Measurements from ENCODE around the gene ACAD11. TPM values are rescaled to one million over a fixed set of nuclear protein-coding genes. Genes with fewer than 3 reads are reported as not detected.

ACAD11 gene, protein sequence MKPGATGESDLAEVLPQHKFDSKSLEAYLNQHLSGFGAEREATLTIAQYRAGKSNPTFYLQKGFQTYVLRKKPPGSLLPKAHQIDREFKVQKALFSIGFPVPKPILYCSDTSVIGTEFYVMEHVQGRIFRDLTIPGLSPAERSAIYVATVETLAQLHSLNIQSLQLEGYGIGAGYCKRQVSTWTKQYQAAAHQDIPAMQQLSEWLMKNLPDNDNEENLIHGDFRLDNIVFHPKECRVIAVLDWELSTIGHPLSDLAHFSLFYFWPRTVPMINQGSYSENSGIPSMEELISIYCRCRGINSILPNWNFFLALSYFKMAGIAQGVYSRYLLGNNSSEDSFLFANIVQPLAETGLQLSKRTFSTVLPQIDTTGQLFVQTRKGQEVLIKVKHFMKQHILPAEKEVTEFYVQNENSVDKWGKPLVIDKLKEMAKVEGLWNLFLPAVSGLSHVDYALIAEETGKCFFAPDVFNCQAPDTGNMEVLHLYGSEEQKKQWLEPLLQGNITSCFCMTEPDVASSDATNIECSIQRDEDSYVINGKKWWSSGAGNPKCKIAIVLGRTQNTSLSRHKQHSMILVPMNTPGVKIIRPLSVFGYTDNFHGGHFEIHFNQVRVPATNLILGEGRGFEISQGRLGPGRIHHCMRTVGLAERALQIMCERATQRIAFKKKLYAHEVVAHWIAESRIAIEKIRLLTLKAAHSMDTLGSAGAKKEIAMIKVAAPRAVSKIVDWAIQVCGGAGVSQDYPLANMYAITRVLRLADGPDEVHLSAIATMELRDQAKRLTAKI
- total RNA-seq, result 17.8 and 20.0 TPM in 2 replicates

DNA sequence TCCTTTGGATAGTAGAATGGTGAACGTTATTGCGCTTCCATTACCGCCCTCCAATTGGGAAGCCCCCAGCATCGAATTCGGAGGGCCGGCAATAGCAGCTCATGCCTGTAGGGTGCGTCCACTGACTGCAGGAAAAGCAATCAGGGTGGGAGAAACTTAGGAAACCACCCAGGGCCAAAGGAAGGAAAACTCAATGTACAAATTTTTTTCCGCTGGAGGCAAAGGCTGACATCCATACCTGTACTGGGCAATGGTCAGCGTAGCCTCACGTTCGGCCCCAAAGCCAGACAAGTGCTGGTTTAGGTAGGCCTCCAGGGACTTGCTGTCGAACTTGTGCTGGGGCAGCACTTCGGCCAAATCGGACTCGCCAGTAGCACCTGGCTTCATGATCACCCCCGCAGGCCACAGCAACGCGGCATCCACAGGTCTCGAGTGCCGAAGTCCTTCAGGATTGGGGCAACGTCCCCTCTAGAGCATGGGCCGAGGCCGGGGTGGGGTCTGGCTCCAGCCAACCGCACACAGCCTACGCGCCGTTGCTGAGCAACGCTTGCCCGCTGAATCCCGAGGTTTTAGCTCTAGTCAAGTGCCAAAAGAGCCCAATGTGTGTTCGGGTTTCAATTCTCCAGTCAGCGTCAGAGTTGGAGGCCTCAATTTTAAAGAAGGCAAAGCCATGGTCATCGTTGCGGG, at the start of gene ACAD11:
TSS of gene ACAD11 (minus strand) at position 445 of the 687 bp plus-strand sequence. CDS start at position 387, 58 bp downstream.

DNA sequence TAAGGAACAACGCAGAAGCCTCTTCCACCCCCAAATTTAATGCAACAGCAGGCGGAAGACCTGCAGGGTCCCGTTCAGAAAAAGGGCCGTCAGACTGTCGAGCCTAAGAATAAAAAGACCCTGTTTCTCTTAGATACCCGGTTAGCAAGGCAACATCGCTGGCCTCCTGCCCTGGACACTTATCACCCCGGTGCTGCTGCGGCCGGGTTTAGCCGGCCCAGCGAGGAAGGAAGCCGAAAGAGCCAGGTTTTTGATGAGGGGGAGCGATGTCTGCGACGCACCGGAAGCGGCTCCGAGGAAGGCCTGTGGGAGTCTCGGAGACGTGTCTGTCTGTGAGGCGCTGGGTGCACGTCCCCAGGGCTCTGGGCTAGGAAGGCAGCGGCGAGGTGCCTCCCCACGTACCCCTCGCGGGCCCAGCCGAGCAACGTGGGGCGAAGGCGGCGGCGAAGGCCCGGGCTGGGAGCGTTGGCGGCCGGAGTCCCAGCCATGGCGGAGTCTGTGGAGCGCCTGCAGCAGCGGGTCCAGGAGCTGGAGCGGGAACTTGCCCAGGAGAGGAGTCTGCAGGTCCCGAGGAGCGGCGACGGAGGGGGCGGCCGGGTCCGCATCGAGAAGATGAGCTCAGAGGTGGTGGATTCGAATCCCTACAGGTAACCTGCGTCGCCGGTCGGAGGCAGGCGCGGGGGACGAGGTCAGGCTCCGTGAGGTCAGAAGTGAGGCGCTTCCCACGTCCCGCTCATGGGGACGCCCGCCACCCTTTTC, 622 bp upstream of the ACAD11 start, which contains the start of gene UBA5:
TSS of gene UBA5 (plus strand) at position 278 of the 759 bp plus-strand sequence. CDS start at position 487, 209 bp downstream.

DNA sequence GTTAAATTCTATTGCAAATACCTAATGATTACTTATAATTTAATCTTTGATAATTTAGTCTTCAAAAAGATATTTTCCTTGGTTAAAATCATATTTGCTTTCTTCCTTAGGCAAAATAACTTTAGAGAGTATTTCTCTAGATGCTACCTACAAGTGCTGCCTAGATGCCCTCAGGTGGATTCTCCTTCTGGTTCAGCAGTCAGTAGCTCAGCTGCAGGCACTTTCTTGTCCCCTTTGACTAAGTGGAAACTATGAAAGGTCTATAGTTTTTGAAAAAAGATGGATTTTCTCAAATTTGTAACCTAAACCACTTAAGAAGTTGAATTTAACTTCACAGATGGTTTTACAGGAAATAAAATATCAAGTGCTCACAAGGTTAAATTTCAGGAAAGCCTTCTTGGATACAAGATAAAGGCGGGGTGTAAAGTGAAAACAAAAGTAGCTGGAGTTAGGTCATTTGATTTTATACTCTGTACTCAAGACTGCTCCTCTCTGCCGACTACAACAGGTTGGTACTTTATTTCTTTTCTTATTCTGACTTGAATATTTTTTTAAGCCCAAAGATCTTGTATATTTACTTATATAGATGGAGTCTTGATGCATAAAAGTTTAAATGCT, 62.7 kb downstream of the ACAD11 start, which contains the start of gene ACKR4:
TSS of gene ACKR4 (plus strand) at position 455 of the 618 bp plus-strand sequence. CDS start 3,128 bp downstream, outside the sequence.

Other genes with a start within 250 kb of the ACAD11 start
- gene DNAJC13, start 242.3 kb downstream of the ACAD11 start, total RNA-seq, result 33.2 and 33.3 TPM in 2 replicates
- gene ACKR4, start 62.5 kb downstream of the ACAD11 start, total RNA-seq, result 0.24 TPM in 1 of 2 replicates, not detected in the other
- 15.9 and 19.8 TPM in 2 replicates for gene UBA5, start 520 bp upstream of the ACAD11 start, total RNA-seq
- gene NPHP3, start 62.6 kb upstream of the ACAD11 start, total RNA-seq, result 8.7 and 15.9 TPM in 2 replicates

Data from tracheal epithelial cell (primary cell).